Measurements from ENCODE around the gene CRYBB3. TPM values are rescaled to one million over a fixed set of nuclear protein-coding genes. Genes with fewer than 3 reads are reported as not detected.
"Not testable (repeated sequence)": the region's sequence is repeated elsewhere in the genome, so short reads cannot be mapped to it uniquely, and the experiment has no call there.

The CRYBB3 gene
- total RNA-seq, 4 donors from 2014 or later = 1.2 TPM; not detected in 3

DNA sequence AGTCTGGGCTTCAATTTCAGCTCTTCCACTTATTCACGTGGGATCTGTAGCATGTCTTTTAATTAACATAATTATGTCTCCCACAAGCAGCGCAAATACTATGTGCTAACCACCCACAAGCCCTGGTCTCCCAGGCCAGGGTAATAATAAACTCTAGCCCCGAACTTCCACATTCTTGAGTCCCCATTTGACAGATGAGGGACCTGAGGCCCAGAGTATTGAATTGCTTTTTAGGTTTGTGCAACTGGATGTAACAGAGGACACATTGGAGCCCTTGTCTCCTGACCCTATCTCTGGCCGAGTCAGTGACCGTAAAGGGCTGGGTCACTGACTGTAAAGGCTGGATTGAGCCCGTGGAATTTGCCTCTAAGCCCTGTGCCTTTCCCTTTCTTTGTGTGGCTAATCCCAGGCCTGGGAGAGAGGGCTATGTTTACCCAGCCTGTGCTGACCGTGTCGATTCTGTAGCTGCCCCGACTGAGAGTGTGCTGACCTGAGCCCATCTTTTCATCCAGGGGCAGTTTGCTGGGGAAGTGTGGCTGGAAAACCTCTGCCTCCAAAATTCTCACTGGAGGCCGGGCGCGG, 23.7 kb downstream of the CRYBB3 start:
- intact Hi-C loops (cut with DNase I; ENCODE audit: low total_unique reads) = no loop called here
- DNase-seq = no peak
- no peaks in the 10 kb centered on the region for H3K4me1 ChIP-seq
- peaks cover 8% of the 10 kb centered on the region for H3K27me3 ChIP-seq
- no peaks in the 10 kb centered on the region for H3K9me3 ChIP-seq
- TF ChIP-seq CTCF (IDR thresholded peaks at IDR 0.05) (no peak), POLR2A (IDR thresholded peaks at IDR 0.05) (no peak), POLR2AphosphoS5 (IDR thresholded peaks at IDR 0.05) (no peak), EP300 (IDR thresholded peaks at IDR 0.05; ENCODE audit: low read depth) (no peak)
- H3K4me3 ChIP-seq = no peak overlapping the region
- H3K27ac ChIP-seq = no peak overlapping the region
- in situ Hi-C loops (cut with MboI; ENCODE audit: low pct_ligation_motif_present in 1 of 4, low pct_unique_long_range_greater_than_20kb in 1 of 4, low sequenced_read_pairs in 3 of 4) = no loop called here
- WGBS, 2 donors (ENCODE audit: low coverage in 1 of 2) = 77% methylated on average over 12 of the region's 12 CpGs; no CpG with 5 or more reads in 1 of the 2 donors
- H3K36me3 ChIP-seq = no peaks in the 10 kb centered on the region

- Histone ChIP-seq H3K4me3 (no peak overlapping the region), H3K36me3 (no peaks in the 10 kb centered on the region), H3K4me1 (no peaks in the 10 kb centered on the region), H3K27me3 (peaks cover 7% of the 10 kb centered on the region), H3K27ac (no peak overlapping the region), H3K9me3 (no peaks in the 10 kb centered on the region)
- no peak for TF ChIP-seq CTCF (IDR thresholded peaks at IDR 0.05)
- TF ChIP-seq POLR2A (IDR thresholded peaks at IDR 0.05) = no peak
- TF ChIP-seq EP300 (IDR thresholded peaks at IDR 0.05; ENCODE audit: low read depth) = no peak
- TF ChIP-seq POLR2AphosphoS5 (IDR thresholded peaks at IDR 0.05) = no peak
- in situ Hi-C loops (cut with MboI; ENCODE audit: low pct_ligation_motif_present in 1 of 4, low pct_unique_long_range_greater_than_20kb in 1 of 4, low sequenced_read_pairs in 3 of 4) (no loop called here), intact Hi-C loops (cut with DNase I; ENCODE audit: low total_unique reads) (no loop called here)
- WGBS, 2 donors (ENCODE audit: low coverage in 1 of 2) = 80 to 93% methylated on average over 4 to 13 of the region's 13 CpGs
- DNase-seq = no peak
These were observed 29.2 kb downstream of the CRYBB3 start for GRCh38 chr22:25228822-25229221.

DNA sequence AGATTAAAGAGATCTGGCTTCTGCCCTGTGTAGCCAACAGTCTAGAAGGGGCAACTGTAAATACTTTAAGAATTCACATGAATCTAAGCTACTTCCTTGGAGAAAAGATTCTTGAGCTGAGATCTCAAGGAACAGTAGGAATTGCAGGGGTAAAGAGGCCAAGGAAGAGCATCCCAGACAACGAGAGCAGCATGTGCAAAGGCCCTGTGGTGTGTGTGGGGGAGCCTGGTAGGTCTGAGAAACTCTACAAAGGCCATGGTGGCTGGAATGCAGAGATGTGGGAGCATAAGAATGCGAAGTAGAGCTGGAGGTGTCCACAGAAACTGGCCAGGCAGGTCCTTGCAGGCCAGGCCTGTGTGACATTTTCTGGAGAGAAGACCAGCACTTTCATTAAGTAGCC, 31.1 kb downstream of the CRYBB3 start:
- H3K36me3 ChIP-seq; intact Hi-C loops (cut with DNase I; ENCODE audit: low total_unique reads); H3K27ac ChIP-seq; H3K4me3 ChIP-seq; H3K9me3 ChIP-seq; in situ Hi-C loops (cut with MboI; ENCODE audit: low pct_ligation_motif_present in 1 of 4, low pct_unique_long_range_greater_than_20kb in 1 of 4, low sequenced_read_pairs in 3 of 4); DNase-seq; H3K4me1 ChIP-seq: not testable (repeated sequence)
- WGBS, 2 donors (ENCODE audit: low coverage in 1 of 2) = 79% methylated on average over 2 of the region's 2 CpGs; no CpG with 5 or more reads in 1 of the 2 donors
- H3K27me3 ChIP-seq = peaks cover 25% of the 10 kb centered on the region

GRCh38 chr22:25232301-25232700, 32.6 kb downstream of the CRYBB3 start:
- H3K4me3 ChIP-seq = no peak overlapping the region
- WGBS, 2 donors (ENCODE audit: low coverage in 1 of 2) = 78 to 90% methylated on average over 2 to 5 of the region's 5 CpGs
- H3K36me3 ChIP-seq = no peaks in the 10 kb centered on the region
- no peak for DNase-seq
- in situ Hi-C loops (cut with MboI; ENCODE audit: low pct_ligation_motif_present in 1 of 4, low pct_unique_long_range_greater_than_20kb in 1 of 4, low sequenced_read_pairs in 3 of 4) (no loop called here), intact Hi-C loops (cut with DNase I; ENCODE audit: low total_unique reads) (no loop called here)
- H3K9me3 ChIP-seq = no peaks in the 10 kb centered on the region
- no peaks in the 10 kb centered on the region for H3K4me1 ChIP-seq
- TF ChIP-seq POLR2AphosphoS5 (IDR thresholded peaks at IDR 0.05) (no peak), POLR2A (IDR thresholded peaks at IDR 0.05) (no peak), CTCF (IDR thresholded peaks at IDR 0.05) (no peak), EP300 (IDR thresholded peaks at IDR 0.05; ENCODE audit: low read depth) (no peak)
- H3K27ac ChIP-seq = no peak overlapping the region
- peaks cover 38% of the 10 kb centered on the region for H3K27me3 ChIP-seq

DNA sequence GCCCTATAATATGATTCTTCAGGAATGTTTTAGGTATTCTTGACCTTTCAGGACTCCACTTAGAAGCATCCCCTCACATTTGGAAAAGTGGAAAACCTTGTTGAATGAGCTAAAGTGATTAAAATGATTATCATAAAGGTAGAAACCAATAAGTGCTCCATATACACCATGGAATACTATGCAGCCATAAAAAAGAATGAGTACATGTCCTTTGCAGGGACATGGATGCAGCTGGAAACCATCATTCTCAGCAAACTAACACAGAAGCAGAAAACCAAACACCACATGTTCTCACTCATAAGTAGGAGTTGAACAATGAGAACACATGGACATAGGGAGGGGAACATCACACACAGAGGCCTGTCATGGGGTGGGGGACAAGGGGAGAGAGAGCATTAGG, 34.0 kb downstream of the CRYBB3 start:
- H3K27me3 ChIP-seq = peaks cover 42% of the 10 kb centered on the region
- in situ Hi-C loops (cut with MboI; ENCODE audit: low pct_ligation_motif_present in 1 of 4, low pct_unique_long_range_greater_than_20kb in 1 of 4, low sequenced_read_pairs in 3 of 4); H3K4me1 ChIP-seq: not testable (repeated sequence)

More for the DNA sequence above, 34.0 kb downstream of the CRYBB3 start:
- intact Hi-C loops (cut with DNase I; ENCODE audit: low total_unique reads); H3K4me3 ChIP-seq; H3K27ac ChIP-seq; DNase-seq; H3K36me3 ChIP-seq; H3K9me3 ChIP-seq: not testable (repeated sequence)

All from transverse colon (tissue), 4 donors.